Naive thymus-derived CD4-positive, alpha-beta T cell (primary cell): ENCODE data around the gene OTOF. TPM values are rescaled to one million over a fixed set of nuclear protein-coding genes. Genes with fewer than 3 reads are reported as not detected.
A peak's percentile ranks its signal among the peaks of the same experiment; 100 is the strongest.
"Not testable (repeated sequence)": the region's sequence is repeated elsewhere in the genome, so short reads cannot be mapped to it uniquely, and the experiment has no call there.

Experiments used
- ATAC-seq: fragments of 150-1000 bp; cut with Tn5 transposase; 2 replicates; pipeline ENCODE4 v1.10.0; 2021; ENCODE audit warnings: mild to moderate bottlenecking, moderate library complexity
- CTCF ChIA-PET: fragments of 350-600 bp; sonication (Branson Sonifier 250); formaldehyde crosslinking; loops from one replicate; lab custom pipeline; 2021; ENCODE audit warnings: antibody characterized with exemption; lab: Charles Lee
- POLR2A ChIA-PET: fragments of 350-600 bp; sonication (Branson Sonifier 250); formaldehyde crosslinking; loops from one replicate; lab custom pipeline; 2021; ENCODE audit warnings: antibody characterized with exemption, inconsistent platforms; lab: Charles Lee
- DNase-seq, 9 donors: peaks; one replicate each; pipeline versions ENCODE4 v3.0.0 to v3.0.0-alpha.2; 2020 to 2022; ENCODE audit warnings: mixed read lengths in 1 of 9
- H3K27ac ChIP-seq: one replicate; pipeline ENCODE4 v1.7.0; 2013; ENCODE audit warnings: mild to moderate bottlenecking, low read depth, low read length, moderate library complexity
- H3K27me3 ChIP-seq, 2 donors: one replicate each; pipeline ENCODE4 v1.7.0; 2013; ENCODE audit warnings: low read length in 2 of 2, mild to moderate bottlenecking in 2 of 2, moderate library complexity in 2 of 2; ENCODE audit not compliant: control insufficient read depth in 2 of 2, insufficient read depth in 2 of 2
- H3K36me3 ChIP-seq, 3 experiments: 1 replicate in 2 of 3; 2 replicates in 1 of 3; pipeline ENCODE4 v1.7.0; 2013; ENCODE audit warnings: low read length in 3 of 3, mild to moderate bottlenecking in 3 of 3, moderate library complexity in 1 of 3; ENCODE audit not compliant: insufficient read depth in 3 of 3, control insufficient read depth in 2 of 3
- H3K4me1 ChIP-seq, 2 donors: one replicate each; pipeline ENCODE4 v1.7.0; 2013; ENCODE audit warnings: low read length in 2 of 2, mild to moderate bottlenecking in 2 of 2, moderate library complexity in 1 of 2; ENCODE audit not compliant: control insufficient read depth in 2 of 2, insufficient read depth in 2 of 2
- H3K4me3 ChIP-seq: 2 replicates; pipeline ENCODE4 v1.7.0; 2013; ENCODE audit warnings: mild to moderate bottlenecking, low read length
- H3K9me3 ChIP-seq, 3 experiments: 1 replicate in 2 of 3; 2 replicates in 1 of 3; pipeline ENCODE4 v1.7.0; 2013; ENCODE audit warnings: low read length in 3 of 3; ENCODE audit not compliant: control insufficient read depth in 2 of 3
- H3K27ac Mint-ChIP-seq, 9 donors: one replicate each; pipeline ENCODE4 v1.8.0; 2020 to 2022; ENCODE audit warnings: mixed read lengths in 9 of 9, mild to moderate bottlenecking in 8 of 9, moderate library complexity in 5 of 9, inconsistent platforms in 2 of 9
- H3K27me3 Mint-ChIP-seq, 5 donors: one replicate each; pipeline ENCODE4 v1.8.0; 2021 to 2022; ENCODE audit warnings: mixed read lengths in 5 of 5, mild to moderate bottlenecking in 1 of 5
- H3K36me3 Mint-ChIP-seq, 5 donors: one replicate each; pipeline ENCODE4 v1.8.0; 2020 to 2022; ENCODE audit warnings: mixed read lengths in 5 of 5, mild to moderate bottlenecking in 3 of 5, inconsistent platforms in 1 of 5
- H3K4me1 Mint-ChIP-seq, 7 donors: one replicate each; pipeline ENCODE4 v1.8.0; 2020 to 2022; ENCODE audit warnings: mixed read lengths in 7 of 7, mild to moderate bottlenecking in 3 of 7, inconsistent platforms in 1 of 7
- H3K4me3 Mint-ChIP-seq, 10 donors: one replicate each; pipeline ENCODE4 v1.8.0; 2020 to 2022; ENCODE audit warnings: mild to moderate bottlenecking in 10 of 10, mixed read lengths in 10 of 10, moderate library complexity in 6 of 10, inconsistent platforms in 2 of 10
- H3K9me3 Mint-ChIP-seq, 11 donors: one replicate each; pipeline ENCODE4 v1.8.0; 2020 to 2022; ENCODE audit warnings: mixed read lengths in 11 of 11, mild to moderate bottlenecking in 4 of 11, inconsistent platforms in 1 of 11, moderate library complexity in 1 of 11
- intact Hi-C, 2 donors: fragments of 100-400 bp; cut with micrococcal nuclease; formaldehyde crosslinking; loops; one replicate each; pipeline ENCODE4 v1.15.1; 2023
- polyA plus RNA-seq, 2 donors: library from polyadenylated mRNA; unstranded; fragments of 300-500 nt; fragmentation: Illumina TruSeq; gene quantifications; one replicate each; pipeline ENCODE4 v1.2.3, GENCODE V29; 2021
- total RNA-seq, 6 experiments: library from RNA in 5 of 6; stranded (reverse) in 5 of 6; gene quantifications; 1 replicate in 5 of 6; 2 replicates in 1 of 6; pipeline ENCODE4 v1.2.3 and lab custom pipeline; 2021 to 2026

Gene OTOF
- total and polyA plus RNA-seq, 7 experiments from 2014 or later = 0.16 to 14.8 (median 0.49) TPM; not detected in 2

GRCh38 chr2:26469092-26469710 is 8.7 kb downstream of the OTOF start:
- Histone ChIP-seq H3K4me1 (no peaks in the 10 kb centered on the region), H3K27ac (no peak overlapping the region), H3K9me3 (peaks cover 0 to 5% (median 0%) of the 10 kb centered on the region in 3 experiments), H3K36me3 (no peaks in the 10 kb centered on the region), H3K27me3 (no peaks in the 10 kb centered on the region), H3K4me3 (no peak overlapping the region)
- Mint-ChIP-seq H3K9me3 (peaks cover 0 to 18% (median 10%) of the 10 kb centered on the region in 11 donors), H3K4me3 (no peak overlapping the region), H3K27ac (no peak overlapping the region), H3K36me3 (peaks cover 0 to 21% (median 0%) of the 10 kb centered on the region in 5 donors), H3K4me1 (no peaks in the 10 kb centered on the region), H3K27me3 (no peaks in the 10 kb centered on the region)
- intact Hi-C loops = loop anchor here (1.0 to 5.0 kb wide), 5 partner anchors 122 to 298 kb away; partner anchors contain the start of genes ADGRF3 (in 1 of the 2), GAREM2 (in 1 of the 2) and SELENOI (in 1 of the 2)
- ATAC-seq (peak; percentile 40), DNase-seq (peak in 8 of 9 donors; percentile 10 to 61 (median 34))
- ChIA-PET CTCF (no interaction called here), POLR2A (no interaction called here)

GRCh38 chr2:26468544-26468943 is 9.4 kb downstream of the OTOF start:
- H3K4me3 ChIP-seq, H3K27me3 ChIP-seq, H3K4me3 Mint-ChIP-seq, H3K36me3 ChIP-seq, H3K9me3 ChIP-seq, CTCF ChIA-PET, H3K27ac Mint-ChIP-seq, POLR2A ChIA-PET, H3K4me1 ChIP-seq, ATAC-seq, H3K4me1 Mint-ChIP-seq, DNase-seq, H3K27ac ChIP-seq, H3K27me3 Mint-ChIP-seq: not testable (repeated sequence)
- Mint-ChIP-seq H3K9me3 (peaks cover 0 to 18% (median 10%) of the 10 kb centered on the region in 11 donors), H3K36me3 (peaks cover 0 to 21% (median 0%) of the 10 kb centered on the region in 5 donors)
- intact Hi-C loops = loop anchor here (2.0 to 5.0 kb wide), 3 partner anchors 122 to 296 kb away; partner anchors contain the start of genes ADGRF3 (in 1 of the 2), GAREM2 (in 1 of the 2) and SELENOI (in 1 of the 2)

- Mint-ChIP-seq H3K27ac (no peak overlapping the region), H3K4me3 (no peak overlapping the region), H3K27me3 (no peaks in the 10 kb centered on the region), H3K4me1 (no peaks in the 10 kb centered on the region), H3K9me3 (peaks cover 0 to 14% (median 9%) of the 10 kb centered on the region in 11 donors), H3K36me3 (peaks cover 0 to 17% (median 0%) of the 10 kb centered on the region in 5 donors)
- ChIA-PET POLR2A (interaction anchor here (0.5 kb wide), 1 partner anchor 261 kb away, joined by 3 read pairs; no protein-coding TSS in a partner anchor), CTCF (interaction anchor here (0.6 kb wide), 2 partner anchors 29 to 37 kb away, joined by 4 to 5 read pairs; no protein-coding TSS in a partner anchor)
- Histone ChIP-seq H3K27me3 (no peaks in the 10 kb centered on the region), H3K9me3 (peaks cover 0 to 5% (median 0%) of the 10 kb centered on the region in 3 experiments), H3K36me3 (no peaks in the 10 kb centered on the region), H3K4me1 (no peaks in the 10 kb centered on the region), H3K27ac (no peak overlapping the region), H3K4me3 (no peak overlapping the region)
- no peak for DNase-seq
- ATAC-seq = no peak
- intact Hi-C loops = loop anchor here (5.0 kb wide), 2 partner anchors 134 to 294 kb away; partner anchors contain the start of gene GAREM2 (in 1 of the 2)
These were observed 11.1 kb downstream of the OTOF start for GRCh38 chr2:26466662-26467310.

GRCh38 chr2:26465981-26466471 is 11.9 kb downstream of the OTOF start:
- Mint-ChIP-seq H3K27me3 (no peaks in the 10 kb centered on the region), H3K9me3 (peaks cover 0 to 13% (median 8%) of the 10 kb centered on the region in 11 donors), H3K4me1 (no peaks in the 10 kb centered on the region), H3K27ac (no peak overlapping the region), H3K4me3 (no peak overlapping the region), H3K36me3 (peaks cover 0 to 16% (median 0%) of the 10 kb centered on the region in 5 donors)
- DNase-seq = no peak
- Histone ChIP-seq H3K27ac (no peak overlapping the region), H3K4me3 (no peak overlapping the region), H3K4me1 (no peaks in the 10 kb centered on the region), H3K36me3 (no peaks in the 10 kb centered on the region), H3K27me3 (no peaks in the 10 kb centered on the region), H3K9me3 (peaks cover 0 to 5% (median 0%) of the 10 kb centered on the region in 3 experiments)
- ChIA-PET POLR2A (no interaction called here), CTCF (interaction anchor here (0.6 kb wide), 1 partner anchor 30 kb away, joined by 4 read pairs; no protein-coding TSS in a partner anchor)
- ATAC-seq = no peak
- intact Hi-C loops = loop anchor here (5.0 kb wide), 2 partner anchors 134 to 294 kb away; partner anchors contain the start of gene GAREM2 (in 1 of the 2)

GRCh38 chr2:26465266-26465925 is 12.5 kb downstream of the OTOF start:
- Mint-ChIP-seq H3K27me3 (no peaks in the 10 kb centered on the region), H3K4me1 (no peaks in the 10 kb centered on the region), H3K4me3 (no peak overlapping the region), H3K36me3 (peaks cover 0 to 16% (median 0%) of the 10 kb centered on the region in 5 donors), H3K9me3 (peaks cover 0 to 13% (median 8%) of the 10 kb centered on the region in 11 donors), H3K27ac (no peak overlapping the region)
- CTCF ChIA-PET = no interaction called here
- intact Hi-C loops = loop anchor here (5.0 kb wide), 2 partner anchors 133 to 293 kb away; partner anchors contain the start of gene GAREM2 (in 1 of the 2)
- H3K36me3 ChIP-seq = no peaks in the 10 kb centered on the region
- no peak for DNase-seq
- ATAC-seq = no peak
- no peak overlapping the region for H3K4me3 ChIP-seq
- H3K27me3 ChIP-seq = no peaks in the 10 kb centered on the region
- no peaks in the 10 kb centered on the region for H3K4me1 ChIP-seq
- no peak overlapping the region for H3K27ac ChIP-seq
- peaks cover 0 to 5% (median 0%) of the 10 kb centered on the region in 3 experiments for H3K9me3 ChIP-seq
- POLR2A ChIA-PET = no interaction called here
